ENCODE measurements around the gene ENPP1.

ENPP1 gene

GRCh38 chr6:131807644-131808459 is at the start of gene ENPP1:
Gene ENPP1, plus strand, starts transcription at chr6:131808020. Its CDS starts 16 bp downstream, at chr6:131808036.
- peak within 1 kb of the TSS; percentile 99 for H3K4me3 ChIP-seq (ENCODE audit: low read length)
- no peaks in the 10 kb centered on the region; the same call in 1 of the 2 replicates for H3K36me3 ChIP-seq (ENCODE audit: control insufficient read depth, insufficient read depth, low read length)
- WGBS (ENCODE audit: insufficient coverage, insufficient read length): no CpG with 5 or more reads among the region's 99 CpGs
- H3K4me1 ChIP-seq (ENCODE audit: control insufficient read depth, insufficient read depth, low read length): peaks cover 1% of the 10 kb centered on the region
- no peak within 1 kb of the TSS for H3K27ac ChIP-seq (ENCODE audit: low read length)
- no peak for DNase-seq (ENCODE audit: low read depth, low spot score)
- H3K27me3 ChIP-seq (ENCODE audit: control insufficient read depth, insufficient read depth, low read length): no peaks in the 10 kb centered on the region
- H3K9me3 ChIP-seq (ENCODE audit: control insufficient read depth, insufficient read depth, low read length): no peaks in the 10 kb centered on the region

- Histone ChIP-seq H3K27me3 (ENCODE audit: control insufficient read depth, insufficient read depth, low read length) (no peaks in the 10 kb centered on the region), H3K36me3 (ENCODE audit: control insufficient read depth, insufficient read depth, low read length) (no peaks in the 10 kb centered on the region), H3K9me3 (ENCODE audit: control insufficient read depth, insufficient read depth, low read length) (no peaks in the 10 kb centered on the region), H3K4me1 (ENCODE audit: control insufficient read depth, insufficient read depth, low read length) (no peaks in the 10 kb centered on the region), H3K4me3 (ENCODE audit: low read length) (no peak overlapping the region), H3K27ac (ENCODE audit: low read length) (no peak overlapping the region)
- no peak for DNase-seq (ENCODE audit: low read depth, low spot score)
- WGBS (ENCODE audit: insufficient coverage, insufficient read length): no CpG with 5 or more reads among the region's 4 CpGs
Observed at GRCh38 chr6:131758920-131759319, 48.9 kb upstream of the ENPP1 start.

GRCh38 chr6:131761060-131761761 is 46.6 kb upstream of the ENPP1 start:
- DNase-seq (ENCODE audit: low read depth, low spot score): no peak
- H3K4me3 ChIP-seq (ENCODE audit: low read length): no peak overlapping the region
- no peaks in the 10 kb centered on the region for H3K9me3 ChIP-seq (ENCODE audit: control insufficient read depth, insufficient read depth, low read length)
- H3K36me3 ChIP-seq (ENCODE audit: control insufficient read depth, insufficient read depth, low read length): no peaks in the 10 kb centered on the region
- H3K4me1 ChIP-seq (ENCODE audit: control insufficient read depth, insufficient read depth, low read length): no peaks in the 10 kb centered on the region
- no CpG with 5 or more reads among the region's 6 CpGs for WGBS (ENCODE audit: insufficient coverage, insufficient read length)
- no peaks in the 10 kb centered on the region for H3K27me3 ChIP-seq (ENCODE audit: control insufficient read depth, insufficient read depth, low read length)
- H3K27ac ChIP-seq (ENCODE audit: low read length): no peak overlapping the region

- no peaks in the 10 kb centered on the region for H3K27me3 ChIP-seq (ENCODE audit: control insufficient read depth, insufficient read depth, low read length)
- no peak overlapping the region for H3K27ac ChIP-seq (ENCODE audit: low read length)
- no peaks in the 10 kb centered on the region for H3K9me3 ChIP-seq (ENCODE audit: control insufficient read depth, insufficient read depth, low read length)
- WGBS (ENCODE audit: insufficient coverage, insufficient read length): no CpG with 5 or more reads among the region's 1 CpG
- H3K4me3 ChIP-seq (ENCODE audit: low read length): no peak overlapping the region
- DNase-seq (ENCODE audit: low read depth, low spot score): no peak
- no peaks in the 10 kb centered on the region for H3K4me1 ChIP-seq (ENCODE audit: control insufficient read depth, insufficient read depth, low read length)
- no peaks in the 10 kb centered on the region for H3K36me3 ChIP-seq (ENCODE audit: control insufficient read depth, insufficient read depth, low read length)
Observed at GRCh38 chr6:131761762-131762067, 46.1 kb upstream of the ENPP1 start.

- H3K36me3 ChIP-seq (ENCODE audit: control insufficient read depth, insufficient read depth, low read length): no peaks in the 10 kb centered on the region
- H3K9me3 ChIP-seq (ENCODE audit: control insufficient read depth, insufficient read depth, low read length): no peaks in the 10 kb centered on the region
- DNase-seq (ENCODE audit: low read depth, low spot score): no peak
- WGBS (ENCODE audit: insufficient coverage, insufficient read length): no CpG with 5 or more reads among the region's 2 CpGs
- H3K27me3 ChIP-seq (ENCODE audit: control insufficient read depth, insufficient read depth, low read length): no peaks in the 10 kb centered on the region
- no peaks in the 10 kb centered on the region for H3K4me1 ChIP-seq (ENCODE audit: control insufficient read depth, insufficient read depth, low read length)
- no peak overlapping the region for H3K4me3 ChIP-seq (ENCODE audit: low read length)
- no peak overlapping the region for H3K27ac ChIP-seq (ENCODE audit: low read length)
Observed at GRCh38 chr6:131762984-131763383, 44.8 kb upstream of the ENPP1 start.

- no peaks in the 10 kb centered on the region for H3K4me1 ChIP-seq (ENCODE audit: control insufficient read depth, insufficient read depth, low read length)
- H3K36me3 ChIP-seq (ENCODE audit: control insufficient read depth, insufficient read depth, low read length): no peaks in the 10 kb centered on the region
- WGBS (ENCODE audit: insufficient coverage, insufficient read length): no CpG with 5 or more reads among the region's 1 CpG
- H3K27me3 ChIP-seq (ENCODE audit: control insufficient read depth, insufficient read depth, low read length): no peaks in the 10 kb centered on the region
- no peaks in the 10 kb centered on the region for H3K9me3 ChIP-seq (ENCODE audit: control insufficient read depth, insufficient read depth, low read length)
- no peak overlapping the region for H3K4me3 ChIP-seq (ENCODE audit: low read length)
- no peak for DNase-seq (ENCODE audit: low read depth, low spot score)
- no peak overlapping the region for H3K27ac ChIP-seq (ENCODE audit: low read length)
Observed at GRCh38 chr6:131763749-131764148, 44.1 kb upstream of the ENPP1 start.

GRCh38 chr6:131764350-131764749 is 43.5 kb upstream of the ENPP1 start:
- no peak overlapping the region for H3K27ac ChIP-seq (ENCODE audit: low read length)
- DNase-seq (ENCODE audit: low read depth, low spot score): no peak
- no peaks in the 10 kb centered on the region for H3K4me1 ChIP-seq (ENCODE audit: control insufficient read depth, insufficient read depth, low read length)
- no peak overlapping the region for H3K4me3 ChIP-seq (ENCODE audit: low read length)
- no peaks in the 10 kb centered on the region for H3K36me3 ChIP-seq (ENCODE audit: control insufficient read depth, insufficient read depth, low read length)
- WGBS (ENCODE audit: insufficient coverage, insufficient read length): no CpG with 5 or more reads among the region's 4 CpGs
- no peaks in the 10 kb centered on the region for H3K9me3 ChIP-seq (ENCODE audit: control insufficient read depth, insufficient read depth, low read length)
- no peaks in the 10 kb centered on the region for H3K27me3 ChIP-seq (ENCODE audit: control insufficient read depth, insufficient read depth, low read length)

- no peaks in the 10 kb centered on the region for H3K4me1 ChIP-seq (ENCODE audit: control insufficient read depth, insufficient read depth, low read length)
- H3K27ac ChIP-seq (ENCODE audit: low read length): no peak overlapping the region
- H3K4me3 ChIP-seq (ENCODE audit: low read length): no peak overlapping the region
- H3K9me3 ChIP-seq (ENCODE audit: control insufficient read depth, insufficient read depth, low read length): no peaks in the 10 kb centered on the region
- no CpG with 5 or more reads among the region's 9 CpGs for WGBS (ENCODE audit: insufficient coverage, insufficient read length)
- no peaks in the 10 kb centered on the region for H3K27me3 ChIP-seq (ENCODE audit: control insufficient read depth, insufficient read depth, low read length)
- no peaks in the 10 kb centered on the region for H3K36me3 ChIP-seq (ENCODE audit: control insufficient read depth, insufficient read depth, low read length)
- no peak for DNase-seq (ENCODE audit: low read depth, low spot score)
Observed at GRCh38 chr6:131765081-131765803, 42.6 kb upstream of the ENPP1 start.

GRCh38 chr6:131765804-131766135 is 42.0 kb upstream of the ENPP1 start:
- no peaks in the 10 kb centered on the region for H3K36me3 ChIP-seq (ENCODE audit: control insufficient read depth, insufficient read depth, low read length)
- H3K4me3 ChIP-seq (ENCODE audit: low read length): no peak overlapping the region
- WGBS (ENCODE audit: insufficient coverage, insufficient read length): no CpG with 5 or more reads among the region's 4 CpGs
- H3K27ac ChIP-seq (ENCODE audit: low read length): no peak overlapping the region
- H3K4me1 ChIP-seq (ENCODE audit: control insufficient read depth, insufficient read depth, low read length): no peaks in the 10 kb centered on the region
- no peaks in the 10 kb centered on the region for H3K27me3 ChIP-seq (ENCODE audit: control insufficient read depth, insufficient read depth, low read length)
- H3K9me3 ChIP-seq (ENCODE audit: control insufficient read depth, insufficient read depth, low read length): no peaks in the 10 kb centered on the region
- DNase-seq (ENCODE audit: low read depth, low spot score): no peak

GRCh38 chr6:131766631-131767030 is 41.2 kb upstream of the ENPP1 start:
- Histone ChIP-seq H3K9me3 (ENCODE audit: control insufficient read depth, insufficient read depth, low read length) (no peaks in the 10 kb centered on the region), H3K36me3 (ENCODE audit: control insufficient read depth, insufficient read depth, low read length) (no peaks in the 10 kb centered on the region), H3K4me1 (ENCODE audit: control insufficient read depth, insufficient read depth, low read length) (no peaks in the 10 kb centered on the region), H3K27ac (ENCODE audit: low read length) (no peak overlapping the region), H3K27me3 (ENCODE audit: control insufficient read depth, insufficient read depth, low read length) (no peaks in the 10 kb centered on the region), H3K4me3 (ENCODE audit: low read length) (no peak overlapping the region)
- no CpG with 5 or more reads among the region's 2 CpGs for WGBS (ENCODE audit: insufficient coverage, insufficient read length)
- DNase-seq (ENCODE audit: low read depth, low spot score): no peak

Measured in iPS DF 6.9 (cell line).